Retinal pigment epithelial cell (primary cell): ENCODE results near the gene IQSEC2.

Experiments
- DNase-seq: peaks from one replicate; pipeline ENCODE4 v3.0.0-alpha.2; 2010; ENCODE audit warnings: low read depth
- H3K4me3 ChIP-seq: 2 replicates; pipeline ENCODE4 v1.5.1; 2011; ENCODE audit warnings: mild to moderate bottlenecking, low read length, control low read depth, moderate library complexity
- CTCF ChIP-seq: conservative IDR thresholded peaks from 2 replicates; pipeline ENCODE4 v1.5.1; 2011; ENCODE audit warnings: low read depth, low read length, control low read depth, inconsistent platforms

Gene IQSEC2

GRCh38 chrX:53251307-53251706 is 30.1 kb downstream of the IQSEC2 start:
- H3K4me3 ChIP-seq: no peak overlapping the region
- no peak for TF ChIP-seq CTCF
- DNase-seq: no peak

GRCh38 chrX:53250556-53250955 is 30.8 kb downstream of the IQSEC2 start:
- TF ChIP-seq CTCF: no peak
- no peak for DNase-seq
- no peak overlapping the region for H3K4me3 ChIP-seq

GRCh38 chrX:53249408-53250042 is 31.9 kb downstream of the IQSEC2 start:
- DNase-seq: no peak
- no peak for TF ChIP-seq CTCF

GRCh38 chrX:53247928-53248327 is 33.5 kb downstream of the IQSEC2 start:
- TF ChIP-seq CTCF: no peak
- no peak overlapping the region for H3K4me3 ChIP-seq
- no peak for DNase-seq

More at GRCh38 chrX:53249408-53250042, 31.9 kb downstream of the IQSEC2 start:
- H3K4me3 ChIP-seq: no peak overlapping the region

- no peak overlapping the region for H3K4me3 ChIP-seq
- no peak for TF ChIP-seq CTCF
- no peak for DNase-seq
Measured at GRCh38 chrX:53246231-53246630, 35.2 kb downstream of the IQSEC2 start.

- DNase-seq: no peak
- peak; percentile 53 for TF ChIP-seq CTCF
- no peak overlapping the region for H3K4me3 ChIP-seq
Measured at GRCh38 chrX:53244610-53245009, 36.8 kb downstream of the IQSEC2 start.

GRCh38 chrX:53242310-53242709 is 39.1 kb downstream of the IQSEC2 start:
- no peak for DNase-seq
- no peak for TF ChIP-seq CTCF
- H3K4me3 ChIP-seq: no peak overlapping the region
